HCT116 (cell line): ENCODE measurements around the gene RBM47. TPM values are rescaled to one million over a fixed set of nuclear protein-coding genes. Genes with fewer than 3 reads are reported as not detected.
"Not testable (repeated sequence)": the region's sequence is repeated elsewhere in the genome, so short reads cannot be mapped to it uniquely, and the experiment has no call there.

Experiments
- ATAC-seq: fragments of 200-7000 bp; cut with Tn5 transposase; 2 replicates; pipeline ENCODE4 v1.9.1; 2020; ENCODE audit warnings: mild to moderate bottlenecking, moderate library complexity
- BruUV-seq: library from RNA; stranded (reverse); fragments of 400-500 nt; replicated peaks from 2 replicates; lab custom pipeline; 2021; lab: Mats Ljungman, UMichigan
- CTCF ChIA-PET: fragments of 300-600 bp; sonication (Branson Sonifier 250); formaldehyde crosslinking; loops from one replicate; lab custom pipeline; 2021; ENCODE audit warnings: antibody characterized with exemption; lab: Charles Lee
- POLR2A ChIA-PET: fragments of 300-600, 350-600 bp; sonication (Branson Sonifier 250); formaldehyde crosslinking; loops from one replicate; lab custom pipeline; 2021; ENCODE audit warnings: antibody characterized with exemption; lab: Charles Lee
- RAD21 ChIA-PET, 2 experiments: fragments of 300-600 bp; sonication (Branson Sonifier 250); formaldehyde crosslinking; loops; one replicate each; lab custom pipeline; 2023; ENCODE audit warnings: low total read pairs in 2 of 2; ENCODE audit not compliant: uncharacterized antibody in 2 of 2, unreplicated experiment in 2 of 2, low non-redundant PET in 1 of 2; lab: Charles Lee
- DNase-seq: peaks from one replicate; pipeline ENCODE4 v3.0.0-alpha.2; 2010; ENCODE audit warnings: low read depth, low spot score
- H2AFZ ChIP-seq: fragments of 200-600 bp; shearing (Covaris generic), sonication (generic); 2 replicates; pipeline ENCODE4 v1.6.1; 2017; ENCODE audit warnings: low read depth, mixed run types, mixed read lengths, antibody characterized with exemption, low read length; ENCODE audit not compliant: poor library complexity, severe bottlenecking
- H3K27ac ChIP-seq: 2 replicates; pipeline ENCODE4 v1.5.1; 2012; ENCODE audit warnings: low read depth, low read length
- H3K27me3 ChIP-seq: fragments of 200-600 bp; sonication (generic); 2 replicates; pipeline ENCODE4 v1.6.1; 2016; ENCODE audit warnings: mixed run types, low read length, mixed read lengths; ENCODE audit not compliant: insufficient read depth
- H3K36me3 ChIP-seq, 2 experiments: fragments of 200-500 bp in 1 of 2; fragments of 200-600 bp in 1 of 2; sonication (Bioruptor generic) in 1 of 2; sonication (generic) in 1 of 2; 2 replicates each; pipeline versions ENCODE4 v1.5.1 to v1.6.1; 2014 to 2016; ENCODE audit warnings: low read length in 2 of 2, inconsistent platforms in 1 of 2, mixed read lengths in 1 of 2, mixed run types in 1 of 2; ENCODE audit not compliant: insufficient read depth in 2 of 2, control insufficient read depth in 1 of 2
- H3K4me1 ChIP-seq, 2 experiments: fragments of 200-600 bp in 1 of 2; sonication (generic) in 1 of 2; 2 replicates each; pipeline versions ENCODE4 v1.5.1 to v1.6.1; 2012 to 2017; ENCODE audit warnings: low read length in 2 of 2, inconsistent platforms in 1 of 2, mild to moderate bottlenecking in 1 of 2, mixed read lengths in 1 of 2, mixed run types in 1 of 2, moderate library complexity in 1 of 2; ENCODE audit not compliant: insufficient read depth in 2 of 2, control insufficient read depth in 1 of 2
- H3K4me2 ChIP-seq: fragments of 200-600 bp; sonication (generic); 2 replicates; pipeline ENCODE4 v1.6.1; 2017; ENCODE audit warnings: mixed run types, low read length, mixed read lengths
- H3K4me3 ChIP-seq, 2 experiments: fragments of 200-600 bp in 1 of 2; sonication (generic) in 1 of 2; replicated peaks in 1 of 2; 2 replicates each; pipeline ENCODE4 v1.5.1; 2011 to 2016; ENCODE audit warnings: low read length in 2 of 2, control low read depth in 1 of 2, low read depth in 1 of 2, mild to moderate bottlenecking in 1 of 2, mixed read lengths in 1 of 2, mixed run types in 1 of 2
- H3K79me2 ChIP-seq: fragments of 200-600 bp; sonication (generic); 2 replicates; pipeline ENCODE4 v1.6.1; 2017; ENCODE audit warnings: mild to moderate bottlenecking, mixed run types, low read length, moderate library complexity, mixed read lengths; ENCODE audit not compliant: insufficient read depth
- H3K9ac ChIP-seq: fragments of 200-600 bp; sonication (generic); 2 replicates; pipeline ENCODE4 v1.6.1; 2016; ENCODE audit warnings: low read length, mixed read lengths
- H3K9me2 ChIP-seq: fragments of 200-600 bp; sonication (generic), shearing (Covaris generic); 2 replicates; pipeline ENCODE4 v1.6.1; 2017; ENCODE audit warnings: mixed run types, mild to moderate bottlenecking, moderate library complexity; ENCODE audit not compliant: insufficient read depth
- H3K9me3 ChIP-seq, 2 experiments: fragments of 200-500 bp in 1 of 2; fragments of 200-600 bp in 1 of 2; sonication (Bioruptor generic) in 1 of 2; sonication (generic) in 1 of 2; 2 replicates each; pipeline ENCODE4 v1.6.1; 2014 to 2017; ENCODE audit warnings: low read length in 2 of 2, mixed read lengths in 2 of 2, inconsistent platforms in 1 of 2, low read depth in 1 of 2, mild to moderate bottlenecking in 1 of 2, mixed run types in 1 of 2, moderate library complexity in 1 of 2; ENCODE audit not compliant: control insufficient read depth in 1 of 2, insufficient read depth in 1 of 2
- H4K20me1 ChIP-seq: fragments of 200-600 bp; sonication (generic), shearing (Covaris generic); 2 replicates; pipeline ENCODE4 v1.6.1; 2017; ENCODE audit warnings: mixed run types, mild to moderate bottlenecking, moderate library complexity; ENCODE audit not compliant: insufficient read depth
- ATF3 ChIP-seq: IDR thresholded peaks from 2 replicates; pipeline ENCODE4 v1.6.1; 2012
- CTCF ChIP-seq, 3 experiments: fragments of 200-600 bp in 1 of 3; sonication (generic) in 1 of 3; IDR thresholded peaks in 2 of 3; conservative IDR thresholded peaks in 1 of 3; 2 replicates each; pipeline ENCODE4 v1.5.1; 2012 to 2017; ENCODE audit warnings: low read depth in 2 of 3, low read length in 2 of 3, antibody characterized with exemption in 1 of 3, borderline replicate concordance in 1 of 3, control low read depth in 1 of 3, mild to moderate bottlenecking in 1 of 3, mixed read lengths in 1 of 3, mixed run types in 1 of 3, moderate library complexity in 1 of 3; ENCODE audit not compliant: insufficient read depth in 1 of 3
- TCF7L2 ChIP-seq: IDR thresholded peaks from 2 replicates; pipeline ENCODE4 v1.7.0; 2011; ENCODE audit warnings: borderline replicate concordance, inconsistent platforms; ENCODE audit not compliant: insufficient read depth, insufficient read length; ENCODE audit errors: extremely low read depth
- ZFX ChIP-seq: fragments of 450-650 bp; IDR thresholded peaks from 2 replicates; pipeline ENCODE4 v1.6.1; 2017
- intact Hi-C: fragments of 100-400 bp; cut with micrococcal nuclease; formaldehyde crosslinking; loops from 2 replicates; pipeline ENCODE4 v1.10.0; 2022
- total RNA-seq: library from RNA; stranded (reverse); gene quantifications from one replicate; pipeline ENCODE4 v1.2.1, GENCODE V29; 2021; ENCODE audit not compliant: unreplicated experiment

The RBM47 gene
- total RNA-seq, 1 experiment from 2014 or later, result 22.2 TPM

DNA sequence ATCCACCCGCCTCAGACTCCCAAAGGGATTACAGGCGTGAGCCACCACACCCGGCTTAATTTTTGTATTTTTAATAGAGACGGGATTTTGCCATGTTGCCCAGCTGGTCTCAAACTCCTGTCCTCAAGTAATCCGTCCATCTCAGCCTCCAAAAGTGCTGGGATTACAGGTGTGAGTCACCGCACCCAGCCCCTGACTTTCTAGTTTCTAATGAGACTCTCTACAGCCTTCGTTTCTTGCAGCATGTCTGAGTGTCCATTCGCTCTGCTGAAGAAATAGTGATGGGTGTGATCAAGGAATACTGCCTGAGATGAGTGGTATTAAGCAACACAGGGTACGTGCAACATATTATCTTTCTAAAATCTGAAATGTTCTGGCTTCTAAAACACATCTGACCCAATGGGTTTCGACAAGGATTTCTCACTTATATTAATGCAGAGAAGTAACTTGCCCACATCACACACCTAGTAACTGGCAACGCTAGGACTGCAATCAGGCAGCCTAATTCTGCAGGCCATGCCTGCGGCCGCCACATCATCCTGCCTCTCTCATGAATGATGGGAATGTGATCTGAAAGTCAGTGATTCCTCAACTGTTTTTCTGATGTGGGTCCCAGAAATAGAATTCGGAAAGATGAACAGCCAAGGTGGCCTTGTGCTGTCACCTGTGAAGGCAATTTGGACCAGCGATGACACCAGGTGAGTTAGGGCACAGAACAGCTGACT is 74.3 kb downstream of the RBM47 start:
- ATAC-seq, result no peak
- Histone ChIP-seq H3K9me2 (no peaks in the 10 kb centered on the region), H3K36me3 (no peaks in the 10 kb centered on the region), H3K79me2 (no peaks in the 10 kb centered on the region), H3K9ac (no peak overlapping the region), H3K4me3 (no peak overlapping the region), H3K9me3 (no peaks in the 10 kb centered on the region), H2AFZ (no peak overlapping the region), H3K4me1 (peaks cover 24 to 44% of the 10 kb centered on the region in 2 experiments), H3K27me3 (no peaks in the 10 kb centered on the region), H3K27ac (no peak overlapping the region), H4K20me1 (no peaks in the 10 kb centered on the region), H3K4me2 (no peak overlapping the region)
- CTCF ChIA-PET, result no interaction called here
- POLR2A ChIA-PET, result no interaction called here
- intact Hi-C loops, result loop anchor here (10.0 kb wide), 1 partner anchor 241 kb away; no protein-coding TSS in a partner anchor
- no peak for DNase-seq
- TF ChIP-seq CTCF (IDR thresholded peaks at IDR 0.05 in 2 of 3, conservative IDR thresholded peaks at IDR 0.05 in 1 of 3; ENCODE audit: borderline replicate concordance in 1 of 3, insufficient read depth in 1 of 3, low read depth in 2 of 3, low read length in 2 of 3) (no peak), ATF3 (no peak), TCF7L2 (no peak), ZFX (no peak)
- no TSS peak for BruUV-seq
- RAD21 ChIA-PET, result no interaction called here

GRCh38 chr4:40554641-40555040 is 75.0 kb downstream of the RBM47 start:
- ATAC-seq, POLR2A ChIA-PET: not testable (repeated sequence)

More at GRCh38 chr4:40554641-40555040, 75.0 kb downstream of the RBM47 start:
- DNase-seq, H3K9me3 ChIP-seq, H3K4me3 ChIP-seq, H3K36me3 ChIP-seq, H4K20me1 ChIP-seq, H3K9me2 ChIP-seq, CTCF ChIA-PET, H3K9ac ChIP-seq, H3K4me2 ChIP-seq, H3K27me3 ChIP-seq, BruUV-seq, RAD21 ChIA-PET, H3K79me2 ChIP-seq, H2AFZ ChIP-seq, H3K27ac ChIP-seq: not testable (repeated sequence)
- intact Hi-C loops, result loop anchor here (5.0 to 10.0 kb wide), 2 partner anchors 163 to 240 kb away; no protein-coding TSS in a partner anchor
- peaks cover 18 to 38% of the 10 kb centered on the region in 2 experiments; a peak in 3 of 4 replicates for H3K4me1 ChIP-seq
